ENCODE data around the gene MAP2.
"Not testable (repeated sequence)": the region's sequence is repeated elsewhere in the genome, so short reads cannot be mapped to it uniquely, and the experiment has no call there.

The MAP2 gene

GRCh38 chr2:209584915-209585314 is 161.1 kb downstream of the MAP2 start:
- TF ChIP-seq PAX5 (IDR thresholded peaks at IDR 0.05; ENCODE audit: insufficient read depth, low read length, severe bottlenecking) (no peak), POLR2A (IDR thresholded peaks at IDR 0.05; ENCODE audit: low read depth, low read length) (no peak), POU2F2 (IDR thresholded peaks at IDR 0.05; ENCODE audit: low read depth, low read length) (no peak), SPI1 (IDR thresholded peaks at IDR 0.05; ENCODE audit: low read depth, low read length) (no peak), TAF1 (IDR thresholded peaks at IDR 0.05; ENCODE audit: low read depth, low read length) (no peak), POLR2AphosphoS5 (IDR thresholded peaks at IDR 0.05; ENCODE audit: low read depth, low read length) (no peak)
- DNase-seq (ENCODE audit: insufficient read length, low spot score) (no peak), FAIRE-seq (no peak)

GRCh38 chr2:209591021-209591420 is 167.2 kb downstream of the MAP2 start:
- FAIRE-seq, result no peak

GRCh38 chr2:209592106-209592505 is 168.3 kb downstream of the MAP2 start:
- no peak for FAIRE-seq
- DNase-seq (ENCODE audit: insufficient read length, low spot score), result no peak
- no peak for TF ChIP-seq POLR2A (IDR thresholded peaks at IDR 0.05; ENCODE audit: low read depth, low read length)
- no peak for TF ChIP-seq POU2F2 (IDR thresholded peaks at IDR 0.05; ENCODE audit: low read depth, low read length)
- TF ChIP-seq SPI1 (IDR thresholded peaks at IDR 0.05; ENCODE audit: low read depth, low read length), result no peak
- no peak for TF ChIP-seq TAF1 (IDR thresholded peaks at IDR 0.05; ENCODE audit: low read depth, low read length)
- TF ChIP-seq PAX5 (IDR thresholded peaks at IDR 0.05; ENCODE audit: insufficient read depth, low read length, severe bottlenecking), result no peak
- no peak for TF ChIP-seq POLR2AphosphoS5 (IDR thresholded peaks at IDR 0.05; ENCODE audit: low read depth, low read length)

More at GRCh38 chr2:209591021-209591420, 167.2 kb downstream of the MAP2 start:
- TF ChIP-seq POU2F2 (IDR thresholded peaks at IDR 0.05; ENCODE audit: low read depth, low read length) (no peak), PAX5 (IDR thresholded peaks at IDR 0.05; ENCODE audit: insufficient read depth, low read length, severe bottlenecking) (no peak), SPI1 (IDR thresholded peaks at IDR 0.05; ENCODE audit: low read depth, low read length) (no peak), POLR2A (IDR thresholded peaks at IDR 0.05; ENCODE audit: low read depth, low read length) (no peak), TAF1 (IDR thresholded peaks at IDR 0.05; ENCODE audit: low read depth, low read length) (no peak)
- DNase-seq (ENCODE audit: insufficient read length, low spot score), result no peak

GRCh38 chr2:209593930-209594329 is 170.1 kb downstream of the MAP2 start:
- peak; percentile 40 for FAIRE-seq
- no peak for DNase-seq (ENCODE audit: insufficient read length, low spot score)
- TF ChIP-seq POLR2AphosphoS5 (IDR thresholded peaks at IDR 0.05; ENCODE audit: low read depth, low read length) (no peak), TAF1 (IDR thresholded peaks at IDR 0.05; ENCODE audit: low read depth, low read length) (no peak), POU2F2 (IDR thresholded peaks at IDR 0.05; ENCODE audit: low read depth, low read length) (no peak), PAX5 (IDR thresholded peaks at IDR 0.05; ENCODE audit: insufficient read depth, low read length, severe bottlenecking) (no peak), SPI1 (IDR thresholded peaks at IDR 0.05; ENCODE audit: low read depth, low read length) (no peak), POLR2A (IDR thresholded peaks at IDR 0.05; ENCODE audit: low read depth, low read length) (no peak)

- no peak for TF ChIP-seq POLR2AphosphoS5 (IDR thresholded peaks at IDR 0.05; ENCODE audit: low read depth, low read length)
- TF ChIP-seq PAX5 (IDR thresholded peaks at IDR 0.05; ENCODE audit: insufficient read depth, low read length, severe bottlenecking), result no peak
- TF ChIP-seq SPI1 (IDR thresholded peaks at IDR 0.05; ENCODE audit: low read depth, low read length), result no peak
- TF ChIP-seq TAF1 (IDR thresholded peaks at IDR 0.05; ENCODE audit: low read depth, low read length), result no peak
- no peak for TF ChIP-seq POLR2A (IDR thresholded peaks at IDR 0.05; ENCODE audit: low read depth, low read length)
- DNase-seq (ENCODE audit: insufficient read length, low spot score) (no peak), FAIRE-seq (no peak)
Observed at GRCh38 chr2:209596262-209596661, 172.4 kb downstream of the MAP2 start.

- not testable (repeated sequence) for FAIRE-seq; DNase-seq (ENCODE audit: insufficient read length, low spot score)
Observed at GRCh38 chr2:209598227-209598626, 174.4 kb downstream of the MAP2 start.

GRCh38 chr2:209600341-209601171 is 176.7 kb downstream of the MAP2 start:
- TF ChIP-seq SPI1 (IDR thresholded peaks at IDR 0.05; ENCODE audit: low read depth, low read length), result no peak
- TF ChIP-seq POLR2AphosphoS5 (IDR thresholded peaks at IDR 0.05; ENCODE audit: low read depth, low read length), result no peak
- no peak for TF ChIP-seq TAF1 (IDR thresholded peaks at IDR 0.05; ENCODE audit: low read depth, low read length)
- TF ChIP-seq POU2F2 (IDR thresholded peaks at IDR 0.05; ENCODE audit: low read depth, low read length), result no peak
- no peak for TF ChIP-seq PAX5 (IDR thresholded peaks at IDR 0.05; ENCODE audit: insufficient read depth, low read length, severe bottlenecking)
- TF ChIP-seq POLR2A (IDR thresholded peaks at IDR 0.05; ENCODE audit: low read depth, low read length), result no peak
- no peak for FAIRE-seq
- no peak for DNase-seq (ENCODE audit: insufficient read length, low spot score)

- TF ChIP-seq POLR2A (IDR thresholded peaks at IDR 0.05; ENCODE audit: low read depth, low read length) (no peak), TAF1 (IDR thresholded peaks at IDR 0.05; ENCODE audit: low read depth, low read length) (no peak), PAX5 (IDR thresholded peaks at IDR 0.05; ENCODE audit: insufficient read depth, low read length, severe bottlenecking) (no peak), POLR2AphosphoS5 (IDR thresholded peaks at IDR 0.05; ENCODE audit: low read depth, low read length) (no peak), SPI1 (IDR thresholded peaks at IDR 0.05; ENCODE audit: low read depth, low read length) (no peak), POU2F2 (IDR thresholded peaks at IDR 0.05; ENCODE audit: low read depth, low read length) (no peak)
- FAIRE-seq (no peak), DNase-seq (ENCODE audit: insufficient read length, low spot score) (no peak)
Observed at GRCh38 chr2:209601497-209601896, 177.7 kb downstream of the MAP2 start.

- no peak for DNase-seq (ENCODE audit: insufficient read length, low spot score)
- no peak for FAIRE-seq
- TF ChIP-seq POLR2A (IDR thresholded peaks at IDR 0.05; ENCODE audit: low read depth, low read length) (no peak), PAX5 (IDR thresholded peaks at IDR 0.05; ENCODE audit: insufficient read depth, low read length, severe bottlenecking) (no peak), POLR2AphosphoS5 (IDR thresholded peaks at IDR 0.05; ENCODE audit: low read depth, low read length) (no peak), POU2F2 (IDR thresholded peaks at IDR 0.05; ENCODE audit: low read depth, low read length) (no peak)
Observed at GRCh38 chr2:209602259-209602658, 178.4 kb downstream of the MAP2 start.

GRCh38 chr2:209609531-209609930 is 185.7 kb downstream of the MAP2 start:
- TF ChIP-seq POLR2AphosphoS5 (IDR thresholded peaks at IDR 0.05; ENCODE audit: low read depth, low read length) (no peak), PAX5 (IDR thresholded peaks at IDR 0.05; ENCODE audit: insufficient read depth, low read length, severe bottlenecking) (no peak), POLR2A (IDR thresholded peaks at IDR 0.05; ENCODE audit: low read depth, low read length) (no peak), TAF1 (IDR thresholded peaks at IDR 0.05; ENCODE audit: low read depth, low read length) (no peak), POU2F2 (IDR thresholded peaks at IDR 0.05; ENCODE audit: low read depth, low read length) (no peak), SPI1 (IDR thresholded peaks at IDR 0.05; ENCODE audit: low read depth, low read length) (no peak)
- FAIRE-seq (no peak), DNase-seq (ENCODE audit: insufficient read length, low spot score) (no peak)

All from GM12891 (cell line).